CD14-positive monocyte (primary cell): ENCODE measurements around the gene DSC3. TPM values are rescaled to one million over a fixed set of nuclear protein-coding genes. Genes with fewer than 3 reads are reported as not detected.

Experiments
- DNase-seq, 3 donors: peaks; one replicate each; pipeline ENCODE4 v3.0.0-alpha.2; 2011 to 2022
- H2AFZ ChIP-seq: 2 replicates; pipeline ENCODE4 v1.6.0; 2012; ENCODE audit warnings: mild to moderate bottlenecking, low read depth, low read length, inconsistent platforms; ENCODE audit not compliant: insufficient read depth, poor library complexity, severe bottlenecking
- H3K27ac ChIP-seq, 2 donors: 1 replicate in 1 of 2; 2 replicates in 1 of 2; pipeline ENCODE4 v1.5.1; 2012 to 2013; ENCODE audit warnings: low read length in 2 of 2, control low read depth in 1 of 2, inconsistent platforms in 1 of 2, low read depth in 1 of 2, mild to moderate bottlenecking in 1 of 2
- H3K27me3 ChIP-seq, 2 donors: one replicate each; pipeline versions ENCODE4 v1.6.0 to v1.6.1; 2011 to 2013; ENCODE audit warnings: low read length in 2 of 2; ENCODE audit not compliant: control insufficient read depth in 2 of 2, insufficient read depth in 2 of 2
- H3K36me3 ChIP-seq, 2 donors: replicated peaks in 1 of 2; 1 replicate in 1 of 2; 2 replicates in 1 of 2; pipeline versions ENCODE4 v1.5.1 to v1.6.1; 2012 to 2013; ENCODE audit warnings: low read length in 2 of 2, control low read depth in 1 of 2, inconsistent platforms in 1 of 2, mild to moderate bottlenecking in 1 of 2; ENCODE audit not compliant: insufficient read depth in 2 of 2, control insufficient read depth in 1 of 2
- H3K4me1 ChIP-seq, 2 donors: 1 replicate in 1 of 2; 2 replicates in 1 of 2; pipeline versions ENCODE4 v1.5.1 to v1.6.1; 2012 to 2013; ENCODE audit warnings: low read length in 2 of 2, control low read depth in 1 of 2, inconsistent platforms in 1 of 2, mild to moderate bottlenecking in 1 of 2, moderate library complexity in 1 of 2; ENCODE audit not compliant: insufficient read depth in 2 of 2, control insufficient read depth in 1 of 2
- H3K4me2 ChIP-seq: replicated peaks from 2 replicates; pipeline ENCODE3; 2012; ENCODE audit warnings: low read length, moderate library complexity, mild to moderate bottlenecking; ENCODE audit not compliant: poor library complexity, severe bottlenecking; ENCODE audit errors: extremely low read depth
- H3K4me3 ChIP-seq, 3 experiments: fragments of 200-600 bp in 1 of 3; sonication (generic) in 1 of 3; replicated peaks in 1 of 3; 1 replicate in 2 of 3; 2 replicates in 1 of 3; pipeline ENCODE4 v1.5.1; 2011 to 2013; ENCODE audit warnings: low read length in 3 of 3, mild to moderate bottlenecking in 3 of 3, control low read depth in 2 of 3, low read depth in 2 of 3, inconsistent platforms in 1 of 3, moderate library complexity in 1 of 3
- H3K79me2 ChIP-seq: 2 replicates; pipeline ENCODE4 v1.6.0; 2012; ENCODE audit warnings: mild to moderate bottlenecking, control low read depth, inconsistent platforms, low read length, moderate library complexity; ENCODE audit not compliant: insufficient read depth
- H3K9ac ChIP-seq: 2 replicates; pipeline ENCODE4 v1.6.0; 2017; ENCODE audit warnings: low read length, mild to moderate bottlenecking; ENCODE audit not compliant: insufficient read depth, poor library complexity, severe bottlenecking
- H3K9me3 ChIP-seq, 2 donors: replicated peaks in 1 of 2; 1 replicate in 1 of 2; 2 replicates in 1 of 2; pipeline versions ENCODE4 v1.5.1 to v1.6.1; 2012 to 2013; ENCODE audit warnings: low read length in 2 of 2, control low read depth in 1 of 2; ENCODE audit not compliant: control insufficient read depth in 1 of 2, insufficient read depth in 1 of 2
- H4K20me1 ChIP-seq: 2 replicates; pipeline ENCODE4 v1.6.0; 2012; ENCODE audit warnings: mild to moderate bottlenecking, low read length, control low read depth, moderate library complexity; ENCODE audit not compliant: insufficient read depth
- H3K27ac Mint-ChIP-seq, 7 donors: one replicate each; pipeline ENCODE4 v1.8.0; 2020; ENCODE audit warnings: mild to moderate bottlenecking in 7 of 7, mixed read lengths in 7 of 7, moderate library complexity in 6 of 7, inconsistent platforms in 2 of 7
- H3K27me3 Mint-ChIP-seq, 3 donors: one replicate each; pipeline ENCODE4 v1.8.0; 2021 to 2022; ENCODE audit warnings: low read depth in 3 of 3, mild to moderate bottlenecking in 3 of 3, mixed read lengths in 3 of 3, moderate library complexity in 3 of 3, inconsistent platforms in 1 of 3
- H3K36me3 Mint-ChIP-seq, 2 donors: one replicate each; pipeline ENCODE4 v1.8.0; 2020; ENCODE audit warnings: mixed read lengths in 2 of 2, inconsistent platforms in 1 of 2, mild to moderate bottlenecking in 1 of 2
- H3K4me1 Mint-ChIP-seq: one replicate; pipeline ENCODE4 v1.8.0; 2020; ENCODE audit warnings: mild to moderate bottlenecking, mixed read lengths
- H3K4me3 Mint-ChIP-seq, 2 donors: one replicate each; pipeline ENCODE4 v1.8.0; 2020; ENCODE audit warnings: mild to moderate bottlenecking in 2 of 2, mixed read lengths in 2 of 2, moderate library complexity in 1 of 2
- H3K9me3 Mint-ChIP-seq, 7 donors: one replicate each; pipeline ENCODE4 v1.8.0; 2020 to 2022; ENCODE audit warnings: mixed read lengths in 7 of 7, mild to moderate bottlenecking in 6 of 7, moderate library complexity in 6 of 7, inconsistent platforms in 2 of 7
- WGBS: methylation state at CpG from one replicate; pipeline ENCODE4 v1.1.5; 2013; ENCODE audit warnings: missing lambda C conversion rate; ENCODE audit not compliant: insufficient coverage; 5-methylcytosine and 5-hydroxymethylcytosine counted together
- intact Hi-C, 2 donors: fragments of 100-400 bp; cut with micrococcal nuclease; formaldehyde crosslinking; loops; one replicate each; pipeline versions ENCODE4 v1.15.0 to v1.15.1; 2023
- polyA plus RNA-seq, 3 donors: library from polyadenylated mRNA; depleted of rRNA in 1 of 3; unstranded in 2 of 3; stranded (reverse) in 1 of 3; fragments of 300-500 nt in 2 of 3; fragments of >200 nt in 1 of 3; fragmentation: Illumina TruSeq in 2 of 3; gene quantifications; 1 replicate in 2 of 3; 2 replicates in 1 of 3; pipeline ENCODE4 v1.2.3, GENCODE V29; 2012 to 2021
- TF ChIP-seq, protein P1 (sequence below): fragments of 200-600 bp; IDR thresholded peaks from one replicate; pipeline ENCODE4 v1.8.0; 2022; ENCODE audit warnings: antibody characterized with exemption, mild to moderate bottlenecking

DSC3 gene
- polyA plus RNA-seq, 3 donors = not detected

DNA sequence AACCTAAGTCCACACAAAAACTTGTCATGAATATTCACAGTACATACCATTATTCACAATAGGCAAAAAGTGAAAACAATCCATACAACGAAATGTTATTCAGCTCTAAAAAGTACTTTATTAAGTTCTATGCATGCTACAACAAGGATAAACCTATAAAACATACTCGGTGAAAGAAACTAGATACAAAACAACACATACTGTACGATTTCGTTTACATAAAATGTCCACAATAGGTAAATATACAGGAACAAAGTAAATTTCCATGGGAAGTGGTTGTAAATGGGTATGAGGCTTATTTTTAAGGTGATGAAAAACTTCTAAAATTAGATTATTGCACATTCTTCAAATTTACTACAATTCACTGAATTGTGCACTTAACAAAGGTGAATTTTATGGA lies 8.0 kb downstream of the DSC3 start:
- H3K79me2 ChIP-seq = no peaks in the 10 kb centered on the region
- WGBS = no CpG with 5 or more reads among the region's 4 CpGs

DNA sequence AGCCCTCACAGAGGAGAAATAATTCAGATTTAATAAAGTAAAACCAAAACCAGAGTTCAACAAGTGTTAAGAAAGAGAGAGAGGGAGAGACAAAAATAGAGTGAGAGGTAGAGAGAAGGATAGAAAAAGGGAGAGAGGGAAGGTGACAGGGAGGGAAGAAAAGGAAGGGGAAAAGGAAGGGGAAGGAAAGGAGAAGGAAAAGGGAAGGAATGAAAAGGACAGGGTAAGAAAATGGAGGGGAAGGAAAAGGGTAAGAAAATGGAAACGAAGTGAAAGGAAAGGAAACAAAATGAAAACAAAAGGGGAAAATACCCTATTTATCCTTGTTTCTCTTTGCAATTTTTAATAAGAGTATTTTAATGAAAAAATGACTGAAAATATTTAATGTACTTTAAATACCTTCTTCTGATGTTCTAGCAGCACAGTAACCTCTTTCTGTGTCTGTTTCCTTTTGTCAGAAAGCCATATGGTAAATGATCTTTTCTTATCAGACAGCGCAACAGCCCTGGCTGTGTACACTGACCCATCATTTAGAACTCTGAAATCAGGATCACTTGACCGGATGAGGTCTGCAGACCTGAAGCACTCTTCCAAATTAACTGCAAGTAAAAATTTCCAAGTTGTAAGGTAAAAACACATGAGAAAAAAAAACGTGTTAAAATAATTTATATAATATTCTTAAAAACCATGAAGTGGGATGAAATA lies 11.8 kb downstream of the DSC3 start:
- intact Hi-C loops = no loop called here
- H3K27me3 ChIP-seq = no peaks in the 10 kb centered on the region
- WGBS = 100% methylated on average over 1 of the region's 4 CpGs
- TF ChIP-seq, protein P1, sequence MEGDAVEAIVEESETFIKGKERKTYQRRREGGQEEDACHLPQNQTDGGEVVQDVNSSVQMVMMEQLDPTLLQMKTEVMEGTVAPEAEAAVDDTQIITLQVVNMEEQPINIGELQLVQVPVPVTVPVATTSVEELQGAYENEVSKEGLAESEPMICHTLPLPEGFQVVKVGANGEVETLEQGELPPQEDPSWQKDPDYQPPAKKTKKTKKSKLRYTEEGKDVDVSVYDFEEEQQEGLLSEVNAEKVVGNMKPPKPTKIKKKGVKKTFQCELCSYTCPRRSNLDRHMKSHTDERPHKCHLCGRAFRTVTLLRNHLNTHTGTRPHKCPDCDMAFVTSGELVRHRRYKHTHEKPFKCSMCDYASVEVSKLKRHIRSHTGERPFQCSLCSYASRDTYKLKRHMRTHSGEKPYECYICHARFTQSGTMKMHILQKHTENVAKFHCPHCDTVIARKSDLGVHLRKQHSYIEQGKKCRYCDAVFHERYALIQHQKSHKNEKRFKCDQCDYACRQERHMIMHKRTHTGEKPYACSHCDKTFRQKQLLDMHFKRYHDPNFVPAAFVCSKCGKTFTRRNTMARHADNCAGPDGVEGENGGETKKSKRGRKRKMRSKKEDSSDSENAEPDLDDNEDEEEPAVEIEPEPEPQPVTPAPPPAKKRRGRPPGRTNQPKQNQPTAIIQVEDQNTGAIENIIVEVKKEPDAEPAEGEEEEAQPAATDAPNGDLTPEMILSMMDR = no peak
- Mint-ChIP-seq H3K4me1 (no peaks in the 10 kb centered on the region), H3K36me3 (no peaks in the 10 kb centered on the region), H3K27me3 (peaks cover 6 to 10% (median 7%) of the 10 kb centered on the region in 3 donors), H3K4me3 (no peak overlapping the region), H3K9me3 (peaks cover 0 to 6% (median 2%) of the 10 kb centered on the region in 7 donors), H3K27ac (no peak overlapping the region)
- H3K27ac ChIP-seq = no peak overlapping the region
- no peaks in the 10 kb centered on the region for H3K36me3 ChIP-seq
- H2AFZ ChIP-seq = no peak overlapping the region
- DNase-seq = no peak
- no peaks in the 10 kb centered on the region for H3K4me1 ChIP-seq
- no peaks in the 10 kb centered on the region for H4K20me1 ChIP-seq
- no peaks in the 10 kb centered on the region for H3K79me2 ChIP-seq
- H3K9me3 ChIP-seq = no peaks in the 10 kb centered on the region
- H3K4me3 ChIP-seq = no peak overlapping the region
- H3K4me2 ChIP-seq = no peak overlapping the region
- H3K9ac ChIP-seq = no peak overlapping the region

More for the DNA sequence above, 8.0 kb downstream of the DSC3 start:
- no peak overlapping the region for H3K27ac ChIP-seq
- H3K4me1 ChIP-seq = no peaks in the 10 kb centered on the region
- TF ChIP-seq, protein P1 = no peak
- DNase-seq = no peak
- H3K36me3 ChIP-seq = no peaks in the 10 kb centered on the region
- Mint-ChIP-seq H3K9me3 (peaks cover 0 to 6% (median under 1%) of the 10 kb centered on the region in 7 donors), H3K27ac (no peak overlapping the region), H3K27me3 (peaks cover 15 to 27% (median 18%) of the 10 kb centered on the region in 3 donors), H3K4me1 (no peaks in the 10 kb centered on the region), H3K4me3 (no peak overlapping the region), H3K36me3 (no peaks in the 10 kb centered on the region)
- no peaks in the 10 kb centered on the region for H4K20me1 ChIP-seq
- peaks cover 5 to 10% of the 10 kb centered on the region in 2 donors for H3K27me3 ChIP-seq
- no peak overlapping the region for H3K9ac ChIP-seq
- H3K9me3 ChIP-seq = no peaks in the 10 kb centered on the region
- intact Hi-C loops = no loop called here
- H2AFZ ChIP-seq = no peak overlapping the region
- H3K4me3 ChIP-seq = no peak overlapping the region
- no peak overlapping the region for H3K4me2 ChIP-seq
